ENCODE results near the gene NEDD9.

NEDD9 gene

DNA sequence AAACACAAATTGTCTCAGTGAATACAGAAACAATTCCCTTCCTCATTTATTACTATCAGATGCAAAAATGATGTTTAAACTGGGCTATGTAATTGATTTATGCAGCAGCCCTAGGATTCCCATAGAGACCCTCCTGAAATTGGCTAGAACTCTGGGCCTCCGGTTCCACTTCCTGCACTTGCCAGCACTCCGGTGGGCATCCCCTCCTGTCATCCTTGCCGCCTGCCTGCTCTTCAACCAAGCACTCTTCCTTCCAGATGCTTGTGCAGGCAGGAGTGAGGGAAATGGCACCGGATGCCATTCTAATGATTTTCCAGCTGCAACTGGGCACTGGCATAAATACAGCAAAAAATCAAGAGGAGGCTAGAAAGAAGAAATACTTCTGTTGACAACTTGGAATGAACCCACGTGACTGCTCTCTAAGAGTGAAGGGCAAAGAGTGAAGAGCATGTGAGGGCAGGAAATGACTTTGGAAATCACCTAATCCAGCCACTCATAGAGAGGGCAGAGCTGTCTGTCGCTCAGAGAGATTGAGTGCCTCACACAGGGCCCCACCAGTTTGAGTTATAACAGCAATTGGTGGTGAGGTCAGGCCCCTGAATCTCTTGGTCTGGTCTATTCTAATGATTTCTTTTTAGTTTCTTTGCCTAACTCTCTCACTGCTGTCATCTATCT, 3.7 kb upstream of the NEDD9 start:
- no peaks in the 10 kb centered on the region for H3K36me3 ChIP-seq (ENCODE audit: control insufficient read depth, insufficient read depth, low read length)
- no peak overlapping the region for H3K4me3 ChIP-seq (ENCODE audit: insufficient read depth, low read depth, low read length, poor library complexity, severe bottlenecking)
- peaks cover 22% of the 10 kb centered on the region for H3K4me1 ChIP-seq (ENCODE audit: control insufficient read depth, insufficient read depth, low read length, poor library complexity, severe bottlenecking)
- peak; percentile 36 to 46 (median 42) for DNase-seq
- H3K27me3 ChIP-seq (replicated peaks; ENCODE audit: control insufficient read depth, insufficient read depth, low read length, poor library complexity, severe bottlenecking) = no peaks in the 10 kb centered on the region
- peak overlapping the region; percentile 52 for H3K27ac ChIP-seq (ENCODE audit: insufficient read depth, low read length, poor library complexity, severe bottlenecking)
- H3K9me3 ChIP-seq (ENCODE audit: control insufficient read depth, low read length) = no peaks in the 10 kb centered on the region

DNA sequence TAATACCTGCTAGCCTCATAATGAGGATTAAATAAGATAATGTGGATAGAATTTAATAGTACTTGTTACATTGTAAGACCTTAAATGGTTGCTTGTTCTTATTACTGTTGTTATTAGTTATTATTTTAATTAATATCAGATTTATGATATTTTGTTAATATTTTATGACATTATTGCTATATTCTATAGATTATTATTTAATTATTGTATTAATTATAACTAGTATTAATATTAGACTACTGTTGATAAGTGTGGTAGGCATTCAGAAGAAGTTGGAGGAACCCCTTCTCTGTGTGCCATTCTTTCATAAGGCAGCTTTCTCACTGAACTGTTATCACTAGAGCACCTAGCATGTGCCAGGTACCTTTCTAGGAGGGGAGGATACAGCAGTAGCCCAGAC, 2.6 kb upstream of the NEDD9 start:
- H3K4me3 ChIP-seq (ENCODE audit: insufficient read depth, low read depth, low read length, poor library complexity, severe bottlenecking) = no peak overlapping the region
- no peaks in the 10 kb centered on the region for H3K36me3 ChIP-seq (ENCODE audit: control insufficient read depth, insufficient read depth, low read length)
- no peaks in the 10 kb centered on the region for H3K27me3 ChIP-seq (replicated peaks; ENCODE audit: control insufficient read depth, insufficient read depth, low read length, poor library complexity, severe bottlenecking)
- no peak overlapping the region for H3K27ac ChIP-seq (ENCODE audit: insufficient read depth, low read length, poor library complexity, severe bottlenecking)
- DNase-seq = no peak
- H3K4me1 ChIP-seq (ENCODE audit: control insufficient read depth, insufficient read depth, low read length, poor library complexity, severe bottlenecking) = peaks cover 22% of the 10 kb centered on the region
- H3K9me3 ChIP-seq (ENCODE audit: control insufficient read depth, low read length) = no peaks in the 10 kb centered on the region

DNA sequence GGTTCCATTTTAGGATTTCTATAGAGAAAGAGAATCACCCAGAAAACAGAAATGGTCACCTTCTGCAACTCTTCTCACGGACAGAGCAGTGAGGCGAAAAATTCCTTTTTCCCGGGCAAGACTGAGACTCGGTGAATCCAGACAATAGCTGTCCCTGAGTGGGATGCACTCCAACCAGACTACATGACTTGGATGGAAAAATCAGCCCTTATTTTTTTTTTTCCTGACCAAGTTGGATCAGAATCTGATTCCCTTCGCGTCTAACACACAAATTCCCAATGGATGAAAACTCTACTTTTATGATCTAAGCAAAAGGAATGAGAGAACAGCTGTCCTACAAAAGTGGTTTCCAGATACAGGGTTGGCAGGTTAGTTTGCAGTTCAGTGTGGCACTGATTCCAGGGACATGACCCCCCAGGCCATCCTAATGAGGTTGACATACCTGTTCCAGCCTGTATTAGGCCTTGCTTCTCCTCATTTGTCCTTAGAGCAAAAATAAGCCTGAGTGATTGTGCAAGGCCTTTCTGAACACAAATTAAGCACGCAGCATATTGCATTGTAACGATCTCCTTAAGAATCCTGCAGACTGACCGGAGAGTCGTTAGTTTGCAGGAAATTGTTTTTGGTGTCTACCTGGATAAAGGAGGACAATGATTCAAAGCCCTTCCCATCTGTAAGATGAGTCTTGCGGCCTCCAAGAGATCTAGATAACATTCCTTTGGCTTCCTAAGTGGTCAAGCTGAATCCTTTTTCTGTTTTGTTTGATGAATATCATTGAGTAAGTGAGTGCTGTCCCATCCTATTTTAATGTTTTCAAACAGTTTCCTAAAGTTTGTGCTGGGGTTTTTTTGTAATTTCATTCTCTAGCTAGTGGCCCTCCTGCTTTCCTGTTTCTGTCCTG, 1.5 kb upstream of the NEDD9 start:
- no peaks in the 10 kb centered on the region for H3K36me3 ChIP-seq (ENCODE audit: control insufficient read depth, insufficient read depth, low read length)
- peak overlapping the region; percentile 79 for H3K27ac ChIP-seq (ENCODE audit: insufficient read depth, low read length, poor library complexity, severe bottlenecking)
- no peaks in the 10 kb centered on the region for H3K9me3 ChIP-seq (ENCODE audit: control insufficient read depth, low read length)
- no peak overlapping the region for H3K4me3 ChIP-seq (ENCODE audit: insufficient read depth, low read depth, low read length, poor library complexity, severe bottlenecking)
- H3K27me3 ChIP-seq (replicated peaks; ENCODE audit: control insufficient read depth, insufficient read depth, low read length, poor library complexity, severe bottlenecking) = no peaks in the 10 kb centered on the region
- DNase-seq = no peak
- peaks cover 22% of the 10 kb centered on the region for H3K4me1 ChIP-seq (ENCODE audit: control insufficient read depth, insufficient read depth, low read length, poor library complexity, severe bottlenecking)

DNA sequence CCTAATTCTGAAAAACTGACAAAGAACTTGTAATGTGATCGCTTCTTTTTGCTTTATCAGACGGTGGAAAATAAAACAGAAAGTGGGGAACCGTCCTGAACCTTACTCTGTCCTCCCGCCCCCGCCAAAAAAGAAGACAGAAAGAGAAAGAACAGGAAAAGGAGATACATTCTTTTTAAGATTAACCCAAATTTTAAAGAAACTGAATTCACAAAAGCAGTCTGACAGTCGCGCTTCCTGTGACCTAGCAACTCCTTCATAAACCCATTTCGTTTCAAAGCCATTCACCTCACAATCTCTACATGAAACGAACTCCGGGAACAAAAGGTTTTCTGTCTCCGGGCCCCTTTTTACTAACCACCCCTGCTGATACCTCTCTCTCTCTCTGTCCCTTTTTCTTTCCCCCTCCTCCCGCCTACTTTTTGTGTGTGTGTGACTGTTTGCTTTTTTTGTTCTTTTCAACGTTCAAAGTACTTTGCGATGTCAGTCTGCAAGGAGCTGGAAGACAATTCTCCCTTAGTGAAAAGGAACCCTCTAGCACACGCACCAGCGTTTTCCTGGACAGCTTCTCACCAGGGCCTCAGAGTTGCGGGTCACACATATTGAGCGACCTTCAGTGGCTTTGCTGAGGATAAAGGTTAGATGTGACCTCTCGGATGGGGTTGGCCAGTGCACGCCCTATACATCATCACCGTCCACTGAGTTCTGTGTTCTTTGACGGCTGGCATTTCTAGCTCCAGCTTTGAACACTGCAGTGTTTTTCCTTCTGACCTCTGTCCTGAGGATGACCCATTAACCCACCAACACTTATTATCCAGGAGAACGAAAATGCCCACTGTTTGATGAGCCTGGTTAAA, 530 bp upstream of the NEDD9 start:
- H3K27ac ChIP-seq (ENCODE audit: insufficient read depth, low read length, poor library complexity, severe bottlenecking) = peak overlapping the region; percentile 79
- H3K27me3 ChIP-seq (replicated peaks; ENCODE audit: control insufficient read depth, insufficient read depth, low read length, poor library complexity, severe bottlenecking) = no peaks in the 10 kb centered on the region
- no peak for DNase-seq
- H3K4me1 ChIP-seq (ENCODE audit: control insufficient read depth, insufficient read depth, low read length, poor library complexity, severe bottlenecking) = peaks cover 22% of the 10 kb centered on the region
- H3K9me3 ChIP-seq (ENCODE audit: control insufficient read depth, low read length) = no peaks in the 10 kb centered on the region
- H3K4me3 ChIP-seq (ENCODE audit: insufficient read depth, low read depth, low read length, poor library complexity, severe bottlenecking) = peak overlapping the region; percentile 65
- no peaks in the 10 kb centered on the region for H3K36me3 ChIP-seq (ENCODE audit: control insufficient read depth, insufficient read depth, low read length)

DNA sequence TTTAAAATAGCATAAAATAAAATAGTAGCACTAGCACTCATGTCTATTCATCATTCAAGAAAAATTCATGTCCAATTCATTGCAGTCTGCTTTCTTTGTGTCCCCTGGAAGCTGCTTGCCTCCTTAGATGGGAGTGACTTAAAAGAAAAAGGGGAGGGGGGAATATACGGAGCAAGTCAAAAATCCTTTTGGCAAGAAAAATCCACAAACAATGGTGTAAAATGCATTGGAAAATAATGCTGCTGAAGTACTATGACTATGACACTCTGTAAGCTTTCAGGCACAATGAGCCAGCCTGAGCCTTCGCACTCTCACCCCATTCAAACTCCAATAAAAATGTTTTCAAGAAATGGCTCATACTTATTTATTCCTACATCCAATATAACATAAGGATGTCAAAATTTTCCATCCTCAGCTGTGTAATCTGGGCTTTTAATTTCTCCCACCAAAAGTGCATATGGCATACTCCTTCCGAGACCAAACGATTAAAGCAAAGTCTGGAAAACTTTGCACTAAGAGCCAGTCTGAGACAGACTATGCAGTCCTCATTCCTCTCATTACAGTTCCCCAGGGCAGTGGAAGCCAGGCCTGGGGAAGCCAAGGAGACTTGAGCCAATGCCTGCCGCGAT, 790 bp downstream of the NEDD9 start:
- Histone ChIP-seq H3K36me3 (ENCODE audit: control insufficient read depth, insufficient read depth, low read length) (no peaks in the 10 kb centered on the region), H3K27ac (ENCODE audit: insufficient read depth, low read length, poor library complexity, severe bottlenecking) (peak overlapping the region; percentile 79), H3K4me1 (ENCODE audit: control insufficient read depth, insufficient read depth, low read length, poor library complexity, severe bottlenecking) (peaks cover 17% of the 10 kb centered on the region), H3K27me3 (replicated peaks; ENCODE audit: control insufficient read depth, insufficient read depth, low read length, poor library complexity, severe bottlenecking) (no peaks in the 10 kb centered on the region), H3K4me3 (ENCODE audit: insufficient read depth, low read depth, low read length, poor library complexity, severe bottlenecking) (peak overlapping the region; percentile 65), H3K9me3 (ENCODE audit: control insufficient read depth, low read length) (no peaks in the 10 kb centered on the region)
- no peak for DNase-seq

DNA sequence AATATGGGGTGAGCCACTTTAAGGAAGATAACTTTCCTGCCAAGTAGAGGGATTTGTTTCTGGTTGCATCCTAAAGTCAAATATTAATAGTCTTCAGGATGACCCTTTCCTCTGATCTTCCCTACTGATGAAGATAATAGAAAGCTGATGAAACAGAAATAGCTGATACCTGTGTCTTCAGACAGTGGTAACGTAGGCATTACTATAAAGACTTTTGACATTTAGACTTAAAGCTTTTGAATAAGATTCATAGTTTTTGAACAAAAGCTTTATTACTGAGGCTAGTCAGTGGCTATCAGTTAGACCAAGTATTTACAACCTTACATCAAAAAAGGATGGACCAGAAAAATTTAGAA, 1.4 kb downstream of the NEDD9 start:
- Histone ChIP-seq H3K4me1 (ENCODE audit: control insufficient read depth, insufficient read depth, low read length, poor library complexity, severe bottlenecking) (peaks cover 11% of the 10 kb centered on the region), H3K27me3 (replicated peaks; ENCODE audit: control insufficient read depth, insufficient read depth, low read length, poor library complexity, severe bottlenecking) (no peaks in the 10 kb centered on the region), H3K9me3 (ENCODE audit: control insufficient read depth, low read length) (no peaks in the 10 kb centered on the region), H3K27ac (ENCODE audit: insufficient read depth, low read length, poor library complexity, severe bottlenecking) (no peak overlapping the region), H3K36me3 (ENCODE audit: control insufficient read depth, insufficient read depth, low read length) (no peaks in the 10 kb centered on the region), H3K4me3 (ENCODE audit: insufficient read depth, low read depth, low read length, poor library complexity, severe bottlenecking) (peak overlapping the region; percentile 65)
- DNase-seq = no peak

DNA sequence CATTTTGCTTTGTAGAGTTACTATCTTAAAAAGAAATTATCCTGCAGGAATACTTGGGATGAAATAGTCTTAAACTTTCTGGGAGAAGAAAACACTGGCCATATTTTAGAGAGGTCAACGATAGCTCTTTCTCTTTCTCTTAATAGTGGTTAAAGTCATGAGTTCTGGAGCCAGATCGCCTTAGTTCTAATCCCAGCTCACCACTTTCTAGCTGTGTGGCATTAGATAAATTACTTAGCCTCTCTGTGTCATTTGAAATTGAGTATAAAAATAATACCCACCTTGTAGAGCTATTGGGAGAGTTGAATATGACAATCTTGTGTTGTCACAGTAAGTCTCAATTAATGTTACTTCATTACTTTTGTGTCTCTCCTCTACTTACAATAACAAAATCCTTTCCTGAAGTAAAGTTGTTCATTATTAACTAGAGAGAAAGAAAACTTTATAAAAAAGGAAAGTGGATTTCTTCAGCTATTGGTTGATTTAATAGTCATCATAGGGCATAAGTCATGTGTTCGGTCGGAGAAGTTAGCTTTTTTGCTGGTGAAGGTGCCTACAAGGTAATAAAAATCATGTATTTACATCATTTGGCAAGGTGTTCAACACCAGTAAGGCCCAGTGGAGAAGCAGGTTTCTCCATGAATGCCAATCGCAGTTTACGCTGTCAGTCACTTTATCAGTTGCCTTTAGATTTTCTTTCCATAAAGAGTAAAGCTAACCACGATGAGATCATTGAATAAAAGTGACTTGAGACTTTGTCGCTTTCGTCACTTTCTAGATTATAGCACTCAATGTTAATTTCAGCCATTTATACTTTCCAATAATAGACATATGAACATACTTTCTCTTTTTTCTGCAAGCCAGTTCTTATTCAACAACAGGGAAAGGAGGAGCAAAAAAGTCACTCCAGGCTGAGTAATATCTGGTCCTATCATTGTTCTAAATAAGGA, 2.0 kb downstream of the NEDD9 start:
- Histone ChIP-seq H3K27ac (ENCODE audit: insufficient read depth, low read length, poor library complexity, severe bottlenecking) (no peak overlapping the region), H3K9me3 (ENCODE audit: control insufficient read depth, low read length) (no peaks in the 10 kb centered on the region), H3K4me3 (ENCODE audit: insufficient read depth, low read depth, low read length, poor library complexity, severe bottlenecking) (no peak overlapping the region), H3K36me3 (ENCODE audit: control insufficient read depth, insufficient read depth, low read length) (no peaks in the 10 kb centered on the region), H3K4me1 (ENCODE audit: control insufficient read depth, insufficient read depth, low read length, poor library complexity, severe bottlenecking) (peaks cover 9% of the 10 kb centered on the region), H3K27me3 (replicated peaks; ENCODE audit: control insufficient read depth, insufficient read depth, low read length, poor library complexity, severe bottlenecking) (no peaks in the 10 kb centered on the region)
- DNase-seq = no peak

DNA sequence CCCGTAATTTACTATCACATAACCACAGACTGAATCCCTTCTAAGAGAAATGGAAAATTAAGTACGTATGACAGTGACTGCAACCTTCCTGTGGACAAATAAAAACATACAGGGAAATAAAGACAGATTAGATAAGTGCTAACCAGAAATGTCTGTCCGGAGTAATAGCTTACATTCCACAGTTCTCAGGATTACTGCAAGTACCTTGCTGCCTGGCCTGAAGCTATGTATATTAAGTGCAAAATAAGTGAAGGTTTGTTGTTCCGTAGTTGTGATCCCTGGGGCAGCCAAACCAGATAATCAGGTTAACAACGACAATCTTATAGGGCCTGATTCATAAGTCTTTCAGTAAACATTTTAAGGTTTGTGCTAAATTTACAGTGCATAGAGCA, 2.8 kb downstream of the NEDD9 start:
- H3K9me3 ChIP-seq (ENCODE audit: control insufficient read depth, low read length) = no peaks in the 10 kb centered on the region
- no peak overlapping the region for H3K4me3 ChIP-seq (ENCODE audit: insufficient read depth, low read depth, low read length, poor library complexity, severe bottlenecking)
- no peaks in the 10 kb centered on the region for H3K27me3 ChIP-seq (replicated peaks; ENCODE audit: control insufficient read depth, insufficient read depth, low read length, poor library complexity, severe bottlenecking)
- H3K27ac ChIP-seq (ENCODE audit: insufficient read depth, low read length, poor library complexity, severe bottlenecking) = no peak overlapping the region
- H3K36me3 ChIP-seq (ENCODE audit: control insufficient read depth, insufficient read depth, low read length) = no peaks in the 10 kb centered on the region
- H3K4me1 ChIP-seq (ENCODE audit: control insufficient read depth, insufficient read depth, low read length, poor library complexity, severe bottlenecking) = peaks cover 13% of the 10 kb centered on the region
- DNase-seq = no peak
